Measurements from ENCODE around the gene ZNF438. TPM values are rescaled to one million over a fixed set of nuclear protein-coding genes. Genes with fewer than 3 reads are reported as not detected.
A peak's percentile ranks its signal among the peaks of the same experiment; 100 is the strongest.

Gene ZNF438
- total and polyA plus RNA-seq, 2 of the 4 experiments (the other 2 are of a cell fraction) = 1.8 to 2.9 TPM

GRCh38 chr10:30831426-30831825, 200.2 kb downstream of the ZNF438 start:
- Histone ChIP-seq H3K27me3 (ENCODE audit: control insufficient read depth, insufficient read depth, low read length) (no peaks in the 10 kb centered on the region), H4K8ac (ENCODE audit: low read depth in 2 of 2, low read length in 2 of 2) (no peak overlapping the region), H3K9me3 (ENCODE audit: control insufficient read depth, insufficient read depth, low read length) (no peaks in the 10 kb centered on the region), H2AK9ac (replicated peaks; ENCODE audit: low read depth, low read length, poor library complexity) (no peak overlapping the region), H3K79me1 (ENCODE audit: low read depth in 1 of 2, low read length in 2 of 2) (no peaks in the 10 kb centered on the region), H2AFZ (replicated peaks; ENCODE audit: low read length, poor library complexity) (no peak overlapping the region), H3K56ac (ENCODE audit: extremely low read depth, insufficient read depth, low read length) (no peak overlapping the region), H4K20me1 (ENCODE audit: insufficient read depth, low read length) (no peaks in the 10 kb centered on the region), H2BK15ac (ENCODE audit: low read depth, low read length) (no peak overlapping the region), H3K9ac (ENCODE audit: low read depth, low read length) (no peak overlapping the region), H2BK120ac (ENCODE audit: low read depth, low read length) (peak overlapping the region; percentile 21), H3K27ac (ENCODE audit: insufficient read depth, low read length) (no peak overlapping the region), H2BK5ac (ENCODE audit: low read depth, low read length, poor library complexity, severe bottlenecking) (no peak overlapping the region), H2AK5ac (ENCODE audit: low read depth, low read length) (peak overlapping the region; percentile 57), H4K5ac (ENCODE audit: low read depth, low read length) (no peak overlapping the region), H3K4ac (ENCODE audit: low read depth, low read length) (peak overlapping the region; percentile 28), H3K14ac (replicated peaks; ENCODE audit: low read depth, low read length) (0 out of 2 replicates have a peak overlapping the region, but pooled peaks have one; percentile 33), H3K18ac (ENCODE audit: low read depth, low read length) (no peak overlapping the region; the same call in 1 of the 2 replicates), H3K9me1 (ENCODE audit: insufficient read depth, low read length) (peaks cover 26% of the 10 kb centered on the region), H3K4me2 (ENCODE audit: low read depth, low read length) (no peak overlapping the region), H3K4me3 (ENCODE audit: insufficient read depth, low read depth, low read length) (no peak overlapping the region), H3K36me3 (ENCODE audit: control insufficient read depth, insufficient read depth, low read length) (no peaks in the 10 kb centered on the region), H3K4me1 (ENCODE audit: control insufficient read depth, insufficient read depth, low read length) (peaks cover 27% of the 10 kb centered on the region), H3K23ac (ENCODE audit: low read depth, low read length) (no peak overlapping the region), H2BK20ac (ENCODE audit: low read depth, low read length) (peak overlapping the region; percentile 39; the same call in 1 of the 2 replicates), H4K91ac (ENCODE audit: insufficient read depth, low read depth, low read length) (no peak overlapping the region)
- BruUV-seq (replicated peaks) = no TSS peak
- ChIA-PET POLR2A (ENCODE audit: unreplicated experiment) (no interaction called here), CTCF (no interaction called here)
- in situ Hi-C loops (cut with MboI; ENCODE audit: low sequenced_read_pairs) = no loop called here
- no peak for DNase-seq
- dilution Hi-C loops (cut with HindIII; ENCODE audit: low sequenced_read_pairs, unreplicated experiment) = no loop called here
- ATAC-seq (ENCODE audit: low read depth) = no peak
- 100% methylated on average over 2 of the region's 5 CpGs; no CpG with 5 or more reads in 1 of the 2 experiments for WGBS, 2 experiments (ENCODE audit: extremely low coverage in 2 of 2, insufficient read length in 1 of 2)
- TF ChIP-seq CHD1 (IDR thresholded peaks at IDR 0.05; ENCODE audit: low read depth, low read length) = no peak
- TF ChIP-seq USF2 (IDR thresholded peaks at IDR 0.05; ENCODE audit: low read depth, low read length) = no peak
- TF ChIP-seq ELK1 (IDR thresholded peaks at IDR 0.05; ENCODE audit: borderline replicate concordance, low read depth, low read length) = no peak
- no peak for TF ChIP-seq CEBPB (IDR thresholded peaks at IDR 0.05; ENCODE audit: low read depth, low read length)
- TF ChIP-seq RCOR1 (IDR thresholded peaks at IDR 0.05; ENCODE audit: insufficient replicate concordance, low read length) = no peak
- no peak for TF ChIP-seq BHLHE40 (IDR thresholded peaks at IDR 0.05; ENCODE audit: low read depth, low read length)
- no peak for TF ChIP-seq MAZ (IDR thresholded peaks at IDR 0.05; ENCODE audit: borderline replicate concordance, low read depth, low read length)
- TF ChIP-seq NFE2L2 (IDR thresholded peaks at IDR 0.05; ENCODE audit: low read depth, low read length) = no peak
- TF ChIP-seq POLR2A (IDR thresholded peaks at IDR 0.05; ENCODE audit: low read depth, low read length) = no peak
- no peak for TF ChIP-seq RAD21 (IDR thresholded peaks at IDR 0.05; ENCODE audit: low read length)
- no peak for TF ChIP-seq MXI1 (IDR thresholded peaks at IDR 0.05; ENCODE audit: borderline replicate concordance, low read depth, low read length)
- no peak for TF ChIP-seq FOS (IDR thresholded peaks at IDR 0.05; ENCODE audit: low read depth, low read length)
- TF ChIP-seq MAFK (IDR thresholded peaks at IDR 0.05; ENCODE audit: low read depth, low read length) = no peak
- TF ChIP-seq CTCF (conservative IDR thresholded peaks at IDR 0.05; ENCODE audit: low read depth, low read length) = no peak
- intact Hi-C loops (cut with micrococcal nuclease) = no loop called here
